ENCODE data around the gene KAT8. TPM values are rescaled to one million over a fixed set of nuclear protein-coding genes. Genes with fewer than 3 reads are reported as not detected.

The KAT8 gene
- total RNA-seq, 3 donors from 2014 or later, result 61.1 to 83.1 (median 69.6) TPM

DNA sequence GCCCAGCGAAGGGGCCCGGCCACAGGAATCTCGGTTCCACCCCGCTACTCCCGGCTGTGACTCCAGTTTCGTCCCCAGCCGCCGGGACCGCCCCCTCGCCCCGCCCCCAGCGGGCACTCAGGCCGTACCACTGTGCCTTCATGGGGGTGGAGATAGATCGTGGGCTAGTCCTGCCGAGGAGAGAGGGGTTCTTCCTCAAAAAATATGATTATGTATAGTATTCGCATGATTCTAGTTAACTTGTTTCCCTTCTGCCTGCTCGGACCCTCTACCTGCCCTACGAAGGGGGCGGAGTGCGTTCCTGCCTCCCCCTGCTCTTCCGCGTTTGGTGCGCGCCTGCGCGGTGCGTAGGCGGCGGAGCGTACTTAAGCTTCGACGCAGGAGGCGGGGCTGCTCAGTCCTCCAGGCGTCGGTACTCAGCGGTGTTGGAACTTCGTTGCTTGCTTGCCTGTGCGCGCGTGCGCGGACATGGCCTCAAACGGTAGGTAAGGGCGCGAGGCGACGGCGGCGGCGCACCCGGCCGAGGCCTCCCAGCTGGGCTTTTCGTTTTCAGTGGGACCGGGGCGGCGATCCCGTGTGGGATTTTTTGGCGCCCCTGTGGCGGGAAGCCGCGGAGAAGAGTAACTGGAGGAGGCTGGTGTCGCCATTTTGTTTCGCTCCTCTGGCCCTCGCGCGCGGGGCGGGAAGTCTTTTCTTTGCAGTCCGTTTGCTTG is 62.4 kb downstream of the KAT8 start, which contains the start of gene FUS:
TSS of gene FUS (plus strand) at position 393 of the 713 bp plus-strand sequence. CDS start at position 469, 76 bp downstream.
- ATAC-seq, result peak; percentile 92
- peaks cover 24% of the 10 kb centered on the region for H3K4me1 ChIP-seq (ENCODE audit: low read depth)
- TF ChIP-seq, protein P1, sequence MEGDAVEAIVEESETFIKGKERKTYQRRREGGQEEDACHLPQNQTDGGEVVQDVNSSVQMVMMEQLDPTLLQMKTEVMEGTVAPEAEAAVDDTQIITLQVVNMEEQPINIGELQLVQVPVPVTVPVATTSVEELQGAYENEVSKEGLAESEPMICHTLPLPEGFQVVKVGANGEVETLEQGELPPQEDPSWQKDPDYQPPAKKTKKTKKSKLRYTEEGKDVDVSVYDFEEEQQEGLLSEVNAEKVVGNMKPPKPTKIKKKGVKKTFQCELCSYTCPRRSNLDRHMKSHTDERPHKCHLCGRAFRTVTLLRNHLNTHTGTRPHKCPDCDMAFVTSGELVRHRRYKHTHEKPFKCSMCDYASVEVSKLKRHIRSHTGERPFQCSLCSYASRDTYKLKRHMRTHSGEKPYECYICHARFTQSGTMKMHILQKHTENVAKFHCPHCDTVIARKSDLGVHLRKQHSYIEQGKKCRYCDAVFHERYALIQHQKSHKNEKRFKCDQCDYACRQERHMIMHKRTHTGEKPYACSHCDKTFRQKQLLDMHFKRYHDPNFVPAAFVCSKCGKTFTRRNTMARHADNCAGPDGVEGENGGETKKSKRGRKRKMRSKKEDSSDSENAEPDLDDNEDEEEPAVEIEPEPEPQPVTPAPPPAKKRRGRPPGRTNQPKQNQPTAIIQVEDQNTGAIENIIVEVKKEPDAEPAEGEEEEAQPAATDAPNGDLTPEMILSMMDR (IDR thresholded peaks at IDR 0.05), result no peak
- H3K4me3 ChIP-seq, result peak within 1 kb of the TSS; percentile 77
- peaks cover under 1% of the 10 kb centered on the region for H3K36me3 ChIP-seq (ENCODE audit: low read depth)
- peak; percentile 94 to 95 (median 94) for DNase-seq
- H3K9me3 ChIP-seq, result no peaks in the 10 kb centered on the region
- intact Hi-C loops (cut with DNase I, micrococcal nuclease), result no loop called here

Other genes with a start within 250 kb of the KAT8 start
- gene BCL7C, start 223.6 kb upstream of the KAT8 start, total RNA-seq, result 10 to 100 TPM; 20.8 to 30.6 (median 25.3) TPM
- 1 to 10 TPM; 1.1 to 7.6 (median 1.5) TPM for gene CTF1, start 221.1 kb upstream of the KAT8 start, total RNA-seq
- 10 to 100 TPM; 17.6 to 30.3 (median 22.4) TPM for gene FBXL19, start 194.1 kb upstream of the KAT8 start, total RNA-seq
- gene ORAI3, start 168.6 kb upstream of the KAT8 start, total RNA-seq, result 10 to 100 TPM; 14.6 to 24.6 (median 15.4) TPM
- 10 to 100 TPM; 13.4 to 24.7 (median 13.7) TPM for gene SETD1A, start 159.9 kb upstream of the KAT8 start, total RNA-seq
- 10 to 100 TPM; 16.5 to 27.7 (median 23.2) TPM for gene HSD3B7, start 132.5 kb upstream of the KAT8 start, total RNA-seq
- gene STX1B, start 107.0 kb upstream of the KAT8 start, total RNA-seq, result 1 to 10 TPM in 1 of 3 donors, under 1 TPM in 2; 0.14 to 2.8 (median 0.84) TPM
- 10 to 100 TPM; 74.8 to 87.7 (median 86.9) TPM for gene STX4, start 84.1 kb upstream of the KAT8 start, total RNA-seq
- 10 to 100 TPM in 1 of 3 donors, 1 to 10 TPM in 2; 8.3 to 10.2 (median 9.8) TPM for gene ZNF668, start 43.4 kb upstream of the KAT8 start, total RNA-seq
- 10 to 100 TPM; 19.1 to 20.3 (median 20.0) TPM for gene ZNF646, start 43.2 kb upstream of the KAT8 start, total RNA-seq
- gene PRSS53, start 28.7 kb upstream of the KAT8 start, total RNA-seq, result 1 to 10 TPM; 1.1 to 2.7 (median 1.3) TPM
- gene VKORC1, start 22.9 kb upstream of the KAT8 start, total RNA-seq, result 10 to 100 TPM; 31.9 to 67.9 (median 41.3) TPM
- gene BCKDK, start 9.3 kb upstream of the KAT8 start, total RNA-seq, result 10 to 100 TPM; 31.7 to 40.1 (median 36.6) TPM
- gene PRSS8, start 18.1 kb downstream of the KAT8 start, total RNA-seq, result 100 to 1,000 TPM; 163 to 482 (median 422) TPM
- 10 to 100 TPM in 1 of 3 donors, 1 to 10 TPM in 2; 8.2 to 10.2 (median 9.5) TPM for gene PRSS36, start 32.4 kb downstream of the KAT8 start, total RNA-seq
- gene FUS, start 62.5 kb downstream of the KAT8 start, total RNA-seq, result 100 to 1,000 TPM; 167 to 264 (median 189) TPM
- gene PYCARD, start 85.1 kb downstream of the KAT8 start, total RNA-seq, result 10 to 100 TPM; 39.2 to 63.4 (median 63.1) TPM
- under 1 TPM in 1 of 3 donors, not detected in 2; 0.02 TPM for gene TRIM72, start 96.5 kb downstream of the KAT8 start, total RNA-seq
- not detected for gene PYDC1, start 99.5 kb downstream of the KAT8 start, total RNA-seq
- 10 to 100 TPM in 1 of 3 donors, 1 to 10 TPM in 2; 4.5 to 13.0 (median 5.7) TPM for gene ITGAM, start 142.3 kb downstream of the KAT8 start, total RNA-seq
- 1 to 10 TPM; 2.9 to 8.6 (median 3.5) TPM for gene ITGAX, start 237.5 kb downstream of the KAT8 start, total RNA-seq